ENCODE results near the gene GPSM1.

- no peak for TF ChIP-seq REST (IDR thresholded peaks at IDR 0.05; ENCODE audit: insufficient replicate concordance, low read depth)
- TF ChIP-seq CTCF (IDR thresholded peaks at IDR 0.05; ENCODE audit: insufficient read depth, low read length) = no peak
- no peak for TF ChIP-seq POLR2AphosphoS5 (IDR thresholded peaks at IDR 0.05; ENCODE audit: low read depth)
Observed at GRCh38 chr9:136304981-136305380, 22.4 kb upstream of the GPSM1 start.

All from HL-60 (cell line).